ENCODE results near the gene LTO1. TPM values are rescaled to one million over a fixed set of nuclear protein-coding genes. Genes with fewer than 3 reads are reported as not detected.
A peak's percentile ranks its signal among the peaks of the same experiment; 100 is the strongest.

Gene LTO1
- total and polyA plus RNA-seq, 10 donors: 17.5 to 41.4 (median 31.0) TPM

DNA sequence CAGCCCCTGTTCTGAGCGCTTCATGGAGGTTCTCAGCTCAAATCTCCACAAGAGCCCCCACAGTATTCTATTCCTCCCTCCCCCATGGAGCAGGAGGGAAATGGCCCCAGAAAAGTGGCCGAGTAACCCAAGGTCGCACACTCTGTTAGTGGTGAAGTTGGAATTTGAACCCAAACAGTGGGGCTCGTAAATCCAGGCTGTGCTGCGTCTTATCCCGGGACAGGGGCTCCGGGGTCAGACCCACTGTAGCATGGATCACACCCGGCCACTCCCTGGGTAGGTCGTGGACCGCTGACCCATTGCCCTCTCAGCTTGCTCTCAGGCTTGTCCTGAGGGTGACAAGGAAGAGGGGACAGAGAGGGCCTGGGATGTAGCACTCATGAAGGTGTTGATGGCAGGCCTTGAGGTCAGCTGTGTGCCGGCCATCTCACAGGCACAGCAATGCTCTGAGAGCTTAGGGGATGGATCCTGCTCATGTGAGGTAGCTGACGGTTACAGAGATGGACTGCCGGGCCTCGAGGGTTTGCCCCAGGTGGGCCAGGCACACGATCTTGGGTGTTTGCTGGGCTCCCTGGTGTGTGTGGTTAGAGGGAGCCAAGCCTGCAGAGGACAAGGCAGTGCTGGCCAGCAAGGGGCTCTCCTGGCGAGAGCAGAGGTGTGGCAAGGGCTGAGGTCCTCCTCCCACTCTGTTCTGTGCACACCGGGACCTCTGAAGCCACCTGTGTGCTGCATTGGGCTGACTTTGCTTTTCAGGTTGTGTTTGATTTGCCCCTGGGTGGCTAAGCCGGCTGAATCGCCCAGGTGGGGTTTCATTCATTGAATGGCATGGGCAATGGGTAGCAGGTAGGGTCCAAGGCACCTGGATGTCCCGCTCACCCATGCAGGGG lies 31.0 kb upstream of the LTO1 start:
- 43 to 62% (median 44%) methylated on average over 14 to 20 of the region's 20 CpGs for WGBS, 5 donors

DNA sequence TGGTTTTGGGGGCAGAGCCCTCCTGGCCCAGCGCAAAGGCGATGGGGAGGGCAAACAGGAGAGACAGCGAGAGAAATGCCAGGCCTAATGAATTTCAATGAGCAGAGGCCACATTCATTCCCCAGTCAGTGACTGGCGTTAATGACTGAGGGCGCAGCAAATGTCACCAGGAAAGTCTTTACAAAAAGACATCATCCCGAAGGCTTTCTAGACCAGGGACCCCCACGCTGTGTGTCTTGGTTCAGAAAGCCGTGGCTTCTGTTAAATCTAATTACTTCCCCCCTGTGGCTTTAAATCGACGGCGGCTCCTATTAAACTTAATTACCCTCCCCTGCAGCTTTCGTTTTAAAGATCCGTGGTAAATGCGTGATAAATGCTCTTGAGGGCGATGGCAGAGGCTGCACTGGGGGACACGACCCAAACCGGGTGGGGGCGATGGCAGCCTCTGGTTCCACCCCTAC lies 30.2 kb upstream of the LTO1 start:
- Histone ChIP-seq H3K27me3 (replicated peaks in 1 of 7) (peaks cover 5 to 97% (median 69%) of the 10 kb centered on the region in 7 donors), H3K27ac (no peak overlapping the region), H3K9me3 (no peaks in the 10 kb centered on the region), H3K36me3 (no peaks in the 10 kb centered on the region), H3K4me1 (peaks cover 7 to 47% (median 35%) of the 10 kb centered on the region in 6 donors), H3K4me3 (peak overlapping the region in 1 of 8 donors; percentile 46)
- DNase-seq: no peak
- TF ChIP-seq, protein P1, sequence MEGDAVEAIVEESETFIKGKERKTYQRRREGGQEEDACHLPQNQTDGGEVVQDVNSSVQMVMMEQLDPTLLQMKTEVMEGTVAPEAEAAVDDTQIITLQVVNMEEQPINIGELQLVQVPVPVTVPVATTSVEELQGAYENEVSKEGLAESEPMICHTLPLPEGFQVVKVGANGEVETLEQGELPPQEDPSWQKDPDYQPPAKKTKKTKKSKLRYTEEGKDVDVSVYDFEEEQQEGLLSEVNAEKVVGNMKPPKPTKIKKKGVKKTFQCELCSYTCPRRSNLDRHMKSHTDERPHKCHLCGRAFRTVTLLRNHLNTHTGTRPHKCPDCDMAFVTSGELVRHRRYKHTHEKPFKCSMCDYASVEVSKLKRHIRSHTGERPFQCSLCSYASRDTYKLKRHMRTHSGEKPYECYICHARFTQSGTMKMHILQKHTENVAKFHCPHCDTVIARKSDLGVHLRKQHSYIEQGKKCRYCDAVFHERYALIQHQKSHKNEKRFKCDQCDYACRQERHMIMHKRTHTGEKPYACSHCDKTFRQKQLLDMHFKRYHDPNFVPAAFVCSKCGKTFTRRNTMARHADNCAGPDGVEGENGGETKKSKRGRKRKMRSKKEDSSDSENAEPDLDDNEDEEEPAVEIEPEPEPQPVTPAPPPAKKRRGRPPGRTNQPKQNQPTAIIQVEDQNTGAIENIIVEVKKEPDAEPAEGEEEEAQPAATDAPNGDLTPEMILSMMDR (IDR thresholded peaks at IDR 0.05 in 8 of 11, conservative IDR thresholded peaks at IDR 0.05 in 3 of 11): no peak
- TF ChIP-seq POLR2A (IDR thresholded peaks at IDR 0.05) (no peak), POLR2AphosphoS5 (IDR thresholded peaks at IDR 0.05) (no peak)
- 4 to 9% (median 6%) methylated on average over 18 of the region's 18 CpGs for WGBS, 5 donors
- intact Hi-C loops (cut with DNase I; ENCODE audit: low total_unique reads): no loop called here

More for the DNA sequence above, 31.0 kb upstream of the LTO1 start:
- Histone ChIP-seq H3K4me1 (peaks cover 7 to 41% (median 33%) of the 10 kb centered on the region in 6 donors), H3K27ac (no peak overlapping the region), H3K4me3 (no peak overlapping the region), H3K27me3 (replicated peaks in 1 of 7) (peaks cover 5 to 93% (median 62%) of the 10 kb centered on the region in 7 donors), H3K36me3 (no peaks in the 10 kb centered on the region), H3K9me3 (no peaks in the 10 kb centered on the region)
- intact Hi-C loops (cut with DNase I; ENCODE audit: low total_unique reads): no loop called here
- peak; percentile 60 for DNase-seq
- TF ChIP-seq POLR2A (IDR thresholded peaks at IDR 0.05): no peak
- TF ChIP-seq, protein P1 (IDR thresholded peaks at IDR 0.05 in 8 of 11, conservative IDR thresholded peaks at IDR 0.05 in 3 of 11): no peak
- no peak for TF ChIP-seq POLR2AphosphoS5 (IDR thresholded peaks at IDR 0.05)

DNA sequence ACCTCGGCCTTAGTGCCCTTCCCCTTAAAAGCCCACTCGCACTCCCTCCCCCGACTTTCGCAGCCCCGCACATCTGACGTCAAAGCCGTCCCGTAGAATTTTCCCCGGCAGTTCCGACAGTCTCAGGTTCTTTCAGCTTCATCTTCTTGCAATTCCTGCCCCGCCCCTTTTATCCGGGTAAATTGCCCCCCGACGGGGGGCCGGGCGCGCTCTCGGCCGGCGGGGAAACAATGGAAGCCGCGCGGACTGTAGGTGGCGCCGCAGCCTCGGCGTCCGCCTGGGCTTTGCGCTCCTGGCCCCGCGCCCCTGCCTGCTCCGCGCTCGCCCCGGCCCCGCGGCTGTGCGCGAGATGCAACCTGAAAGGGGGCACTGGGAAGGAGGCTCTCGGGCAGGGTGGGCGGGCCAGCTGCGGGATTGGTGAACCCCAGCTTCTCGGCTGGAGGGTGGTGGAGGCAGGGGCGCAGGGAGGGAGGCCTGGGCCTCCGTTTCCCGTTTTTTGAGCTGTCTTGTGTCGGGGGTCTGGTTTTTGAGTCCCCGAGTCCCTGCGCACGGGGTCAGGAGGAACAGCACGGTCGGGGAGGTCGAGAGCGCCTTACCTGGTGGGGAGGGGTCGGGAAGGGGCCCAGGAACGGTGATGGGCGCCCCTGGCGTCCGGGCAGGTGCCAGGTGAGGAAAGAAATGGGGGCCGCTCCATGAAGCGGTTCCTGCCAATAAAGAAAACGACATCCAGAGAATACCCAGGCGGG lies 29.5 kb upstream of the LTO1 start:
- no peaks in the 10 kb centered on the region for H3K36me3 ChIP-seq
- H3K4me3 ChIP-seq: peak overlapping the region in 2 of 8 donors; percentile 6 to 46
- TF ChIP-seq, protein P1 (IDR thresholded peaks at IDR 0.05 in 8 of 11, conservative IDR thresholded peaks at IDR 0.05 in 3 of 11): peak in 2 of 11 experiments; percentile 21 to 32
- TF ChIP-seq POLR2A (IDR thresholded peaks at IDR 0.05): no peak
- H3K27ac ChIP-seq: no peak overlapping the region
- intact Hi-C loops (cut with DNase I; ENCODE audit: low total_unique reads): no loop called here
- peaks cover 5 to 96% (median 69%) of the 10 kb centered on the region in 7 donors for H3K27me3 ChIP-seq (replicated peaks in 1 of 7)
- H3K4me1 ChIP-seq: peaks cover 7 to 48% (median 35%) of the 10 kb centered on the region in 6 donors
- no peaks in the 10 kb centered on the region for H3K9me3 ChIP-seq
- DNase-seq: peak; percentile 48
- WGBS, 5 donors: 4 to 8% (median 5%) methylated on average over 44 to 63 of the region's 63 CpGs

All from spleen (tissue), 11 donors.